Measurements from ENCODE around the gene ERBIN. TPM values are rescaled to one million over a fixed set of nuclear protein-coding genes. Genes with fewer than 3 reads are reported as not detected.
"Not testable (repeated sequence)": the region's sequence is repeated elsewhere in the genome, so short reads cannot be mapped to it uniquely, and the experiment has no call there.

ERBIN gene
- total and polyA plus RNA-seq, 2 experiments from 2014 or later = 15.6 to 26.4 TPM

DNA sequence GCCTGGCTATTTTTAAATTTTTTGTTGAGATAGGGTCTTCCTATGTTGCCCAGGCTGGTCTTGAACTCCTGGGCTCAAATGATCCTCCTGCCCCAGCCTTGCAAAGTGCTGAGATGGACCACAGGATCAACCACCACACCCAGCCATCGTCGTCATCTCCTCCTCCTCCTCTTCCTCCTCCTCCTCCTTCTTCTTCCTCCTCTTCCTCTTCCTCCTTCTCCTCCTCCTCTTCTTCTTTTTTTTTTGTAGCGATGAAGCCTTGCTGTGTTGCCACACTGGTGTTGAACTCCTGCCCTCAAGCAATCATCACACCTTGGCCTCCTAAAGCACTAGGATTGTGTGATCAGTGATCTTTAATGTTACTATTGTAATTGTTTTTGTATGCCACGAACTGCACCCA lies 49.4 kb upstream of the ERBIN start (continued):
- TF ChIP-seq, protein P1, sequence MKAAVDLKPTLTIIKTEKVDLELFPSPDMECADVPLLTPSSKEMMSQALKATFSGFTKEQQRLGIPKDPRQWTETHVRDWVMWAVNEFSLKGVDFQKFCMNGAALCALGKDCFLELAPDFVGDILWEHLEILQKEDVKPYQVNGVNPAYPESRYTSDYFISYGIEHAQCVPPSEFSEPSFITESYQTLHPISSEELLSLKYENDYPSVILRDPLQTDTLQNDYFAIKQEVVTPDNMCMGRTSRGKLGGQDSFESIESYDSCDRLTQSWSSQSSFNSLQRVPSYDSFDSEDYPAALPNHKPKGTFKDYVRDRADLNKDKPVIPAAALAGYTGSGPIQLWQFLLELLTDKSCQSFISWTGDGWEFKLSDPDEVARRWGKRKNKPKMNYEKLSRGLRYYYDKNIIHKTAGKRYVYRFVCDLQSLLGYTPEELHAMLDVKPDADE (IDR thresholded peaks at IDR 0.05) = no peak

DNA sequence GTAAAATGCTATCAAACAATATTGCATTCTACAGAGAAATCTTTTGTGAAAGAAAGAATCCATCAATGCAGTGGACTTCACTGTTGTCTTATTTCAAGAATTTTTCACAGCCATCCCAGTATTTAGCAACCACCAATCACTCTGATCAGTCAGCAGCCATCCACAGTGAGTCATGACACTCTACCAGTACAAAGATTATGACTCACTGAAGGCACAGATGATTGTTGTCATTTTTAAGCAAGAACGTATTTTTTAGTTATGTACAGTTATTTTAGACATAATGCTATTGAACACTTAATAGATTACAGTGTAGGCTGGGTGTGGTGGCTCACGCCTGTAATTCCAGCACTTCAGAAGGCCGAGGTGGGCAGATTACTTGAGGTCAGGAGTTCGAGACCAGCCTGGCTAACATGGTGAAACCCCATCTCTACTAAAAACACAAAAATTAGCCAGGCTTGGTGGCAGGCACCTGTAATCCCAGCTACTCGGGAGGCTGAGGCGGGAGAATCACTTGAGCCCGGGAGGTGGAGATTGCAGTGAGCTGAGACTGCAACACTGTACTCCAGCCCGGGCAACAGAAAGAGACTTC lies 46.6 kb upstream of the ERBIN start:
- not testable (repeated sequence) for H3K27me3 ChIP-seq (ENCODE audit: insufficient read depth); H3K27ac Mint-ChIP-seq; H3K27ac ChIP-seq (ENCODE audit: low read depth); H3F3A ChIP-seq (replicated peaks; ENCODE audit: low read depth); H4K20me1 ChIP-seq (replicated peaks; ENCODE audit: insufficient read depth); H3K9me2 ChIP-seq (ENCODE audit: insufficient read depth); H3K79me2 ChIP-seq (replicated peaks; ENCODE audit: insufficient read depth); H3K36me3 Mint-ChIP-seq (ENCODE audit: low read depth); H2AFZ ChIP-seq; H3K4me1 Mint-ChIP-seq; ATAC-seq; H3K4me3 ChIP-seq; H3K4me3 Mint-ChIP-seq; H3K9me3 Mint-ChIP-seq; H3K36me3 ChIP-seq (ENCODE audit: insufficient read depth); H3K27me3 Mint-ChIP-seq (ENCODE audit: insufficient read depth, low read depth, poor library complexity); H3K4me2 ChIP-seq; H3K4me1 ChIP-seq (ENCODE audit: insufficient read depth); DNase-seq (ENCODE audit: low spot score)

DNA sequence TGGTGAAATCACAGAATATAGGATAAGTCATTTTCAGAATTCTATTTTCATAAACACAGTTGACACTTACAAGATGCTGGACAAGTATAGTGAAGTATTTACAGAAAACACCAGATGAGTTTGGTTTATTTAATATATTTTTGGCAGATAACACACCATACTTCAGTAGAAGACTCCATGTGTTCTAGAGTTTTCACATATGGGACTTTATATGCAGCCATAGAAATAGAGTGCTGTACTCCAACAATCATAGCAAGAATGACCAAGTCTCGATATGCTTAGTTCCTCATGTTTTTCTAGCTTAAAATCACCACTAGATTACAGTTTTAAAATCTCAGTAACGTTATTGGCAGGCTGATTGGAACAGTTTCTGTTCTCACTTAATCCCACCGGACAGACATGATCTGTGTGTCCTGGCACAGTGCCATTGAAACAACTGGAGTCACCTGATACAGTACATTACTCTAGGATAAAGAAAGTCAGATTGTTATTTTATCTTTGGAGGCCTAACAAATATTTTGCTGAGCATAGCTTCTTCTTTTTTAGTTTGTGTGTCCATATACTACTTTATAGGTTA lies 45.8 kb upstream of the ERBIN start:
- DNase-seq (ENCODE audit: low spot score) = no peak
- H3K27me3 ChIP-seq (ENCODE audit: insufficient read depth) = no peaks in the 10 kb centered on the region
- H4K20me1 ChIP-seq (replicated peaks; ENCODE audit: insufficient read depth) = no peaks in the 10 kb centered on the region
- H3K27ac ChIP-seq (ENCODE audit: low read depth) = no peak overlapping the region
- no peaks in the 10 kb centered on the region for H3K9me2 ChIP-seq (ENCODE audit: insufficient read depth)
- H3K4me1 ChIP-seq (ENCODE audit: insufficient read depth) = no peaks in the 10 kb centered on the region
- Mint-ChIP-seq H3K4me1 (no peaks in the 10 kb centered on the region), H3K36me3 (ENCODE audit: low read depth) (no peaks in the 10 kb centered on the region), H3K9me3 (no peaks in the 10 kb centered on the region), H3K27me3 (ENCODE audit: insufficient read depth, low read depth, poor library complexity) (no peaks in the 10 kb centered on the region), H3K27ac (no peak overlapping the region), H3K4me3 (no peak overlapping the region)
- H2AFZ ChIP-seq = no peak overlapping the region
- TF ChIP-seq CREB1 (CRISPR knock-in tag; IDR thresholded peaks at IDR 0.05; ENCODE audit: low read depth) (no peak), STAT1 (IDR thresholded peaks at IDR 0.05; ENCODE audit: unreplicated experiment) (no peak)
- TF ChIP-seq, protein P1 (IDR thresholded peaks at IDR 0.05) = no peak
- TF ChIP-seq, protein P2, sequence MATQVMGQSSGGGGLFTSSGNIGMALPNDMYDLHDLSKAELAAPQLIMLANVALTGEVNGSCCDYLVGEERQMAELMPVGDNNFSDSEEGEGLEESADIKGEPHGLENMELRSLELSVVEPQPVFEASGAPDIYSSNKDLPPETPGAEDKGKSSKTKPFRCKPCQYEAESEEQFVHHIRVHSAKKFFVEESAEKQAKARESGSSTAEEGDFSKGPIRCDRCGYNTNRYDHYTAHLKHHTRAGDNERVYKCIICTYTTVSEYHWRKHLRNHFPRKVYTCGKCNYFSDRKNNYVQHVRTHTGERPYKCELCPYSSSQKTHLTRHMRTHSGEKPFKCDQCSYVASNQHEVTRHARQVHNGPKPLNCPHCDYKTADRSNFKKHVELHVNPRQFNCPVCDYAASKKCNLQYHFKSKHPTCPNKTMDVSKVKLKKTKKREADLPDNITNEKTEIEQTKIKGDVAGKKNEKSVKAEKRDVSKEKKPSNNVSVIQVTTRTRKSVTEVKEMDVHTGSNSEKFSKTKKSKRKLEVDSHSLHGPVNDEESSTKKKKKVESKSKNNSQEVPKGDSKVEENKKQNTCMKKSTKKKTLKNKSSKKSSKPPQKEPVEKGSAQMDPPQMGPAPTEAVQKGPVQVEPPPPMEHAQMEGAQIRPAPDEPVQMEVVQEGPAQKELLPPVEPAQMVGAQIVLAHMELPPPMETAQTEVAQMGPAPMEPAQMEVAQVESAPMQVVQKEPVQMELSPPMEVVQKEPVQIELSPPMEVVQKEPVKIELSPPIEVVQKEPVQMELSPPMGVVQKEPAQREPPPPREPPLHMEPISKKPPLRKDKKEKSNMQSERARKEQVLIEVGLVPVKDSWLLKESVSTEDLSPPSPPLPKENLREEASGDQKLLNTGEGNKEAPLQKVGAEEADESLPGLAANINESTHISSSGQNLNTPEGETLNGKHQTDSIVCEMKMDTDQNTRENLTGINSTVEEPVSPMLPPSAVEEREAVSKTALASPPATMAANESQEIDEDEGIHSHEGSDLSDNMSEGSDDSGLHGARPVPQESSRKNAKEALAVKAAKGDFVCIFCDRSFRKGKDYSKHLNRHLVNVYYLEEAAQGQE (IDR thresholded peaks at IDR 0.05; ENCODE audit: unreplicated experiment) = no peak
- no peak overlapping the region for H3K4me3 ChIP-seq
- no peak for ATAC-seq
- H3K36me3 ChIP-seq (ENCODE audit: insufficient read depth) = no peaks in the 10 kb centered on the region
- no peaks in the 10 kb centered on the region for H3F3A ChIP-seq (replicated peaks; ENCODE audit: low read depth)
- H3K79me2 ChIP-seq (replicated peaks; ENCODE audit: insufficient read depth) = no peaks in the 10 kb centered on the region
- no peak overlapping the region for H3K4me2 ChIP-seq
